Measurements from ENCODE around the gene PLA2G4F.

DNA sequence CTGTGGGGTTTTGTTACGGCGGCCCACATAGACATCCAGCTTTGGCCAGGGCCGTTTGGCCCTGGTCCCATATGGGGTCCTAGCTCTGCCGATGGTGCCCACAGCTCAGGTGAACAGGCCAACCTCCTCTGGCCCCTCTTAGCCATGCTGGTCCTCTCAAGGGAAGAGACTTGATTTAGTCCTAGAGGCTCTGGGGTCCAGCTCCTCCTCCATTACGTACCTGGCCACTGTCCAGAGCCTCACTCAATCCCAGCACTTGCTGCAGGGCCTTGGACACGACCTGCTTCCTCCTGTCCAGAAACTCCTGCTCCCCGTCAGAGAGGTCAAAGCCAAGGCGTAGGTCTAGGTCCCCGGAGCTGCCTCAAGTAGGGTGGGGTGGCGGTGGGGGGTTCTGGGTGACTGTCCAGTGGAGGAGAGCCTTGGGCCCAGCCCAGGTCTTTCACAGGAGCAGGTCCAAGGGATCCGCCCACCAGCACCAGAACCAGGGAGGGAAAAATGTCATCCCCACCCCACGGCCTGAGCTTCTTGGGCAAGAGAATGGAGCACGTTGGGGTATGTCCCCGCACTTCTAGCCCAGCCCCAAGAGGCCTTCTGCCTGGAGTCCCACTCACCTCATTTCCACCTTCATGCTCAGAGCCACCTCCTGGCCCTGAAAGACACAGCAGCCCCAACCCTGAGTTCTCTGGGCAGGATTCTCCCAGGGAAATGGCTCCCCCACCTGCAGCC is 6.8 kb downstream of the PLA2G4F start:
- TF ChIP-seq, protein P1, sequence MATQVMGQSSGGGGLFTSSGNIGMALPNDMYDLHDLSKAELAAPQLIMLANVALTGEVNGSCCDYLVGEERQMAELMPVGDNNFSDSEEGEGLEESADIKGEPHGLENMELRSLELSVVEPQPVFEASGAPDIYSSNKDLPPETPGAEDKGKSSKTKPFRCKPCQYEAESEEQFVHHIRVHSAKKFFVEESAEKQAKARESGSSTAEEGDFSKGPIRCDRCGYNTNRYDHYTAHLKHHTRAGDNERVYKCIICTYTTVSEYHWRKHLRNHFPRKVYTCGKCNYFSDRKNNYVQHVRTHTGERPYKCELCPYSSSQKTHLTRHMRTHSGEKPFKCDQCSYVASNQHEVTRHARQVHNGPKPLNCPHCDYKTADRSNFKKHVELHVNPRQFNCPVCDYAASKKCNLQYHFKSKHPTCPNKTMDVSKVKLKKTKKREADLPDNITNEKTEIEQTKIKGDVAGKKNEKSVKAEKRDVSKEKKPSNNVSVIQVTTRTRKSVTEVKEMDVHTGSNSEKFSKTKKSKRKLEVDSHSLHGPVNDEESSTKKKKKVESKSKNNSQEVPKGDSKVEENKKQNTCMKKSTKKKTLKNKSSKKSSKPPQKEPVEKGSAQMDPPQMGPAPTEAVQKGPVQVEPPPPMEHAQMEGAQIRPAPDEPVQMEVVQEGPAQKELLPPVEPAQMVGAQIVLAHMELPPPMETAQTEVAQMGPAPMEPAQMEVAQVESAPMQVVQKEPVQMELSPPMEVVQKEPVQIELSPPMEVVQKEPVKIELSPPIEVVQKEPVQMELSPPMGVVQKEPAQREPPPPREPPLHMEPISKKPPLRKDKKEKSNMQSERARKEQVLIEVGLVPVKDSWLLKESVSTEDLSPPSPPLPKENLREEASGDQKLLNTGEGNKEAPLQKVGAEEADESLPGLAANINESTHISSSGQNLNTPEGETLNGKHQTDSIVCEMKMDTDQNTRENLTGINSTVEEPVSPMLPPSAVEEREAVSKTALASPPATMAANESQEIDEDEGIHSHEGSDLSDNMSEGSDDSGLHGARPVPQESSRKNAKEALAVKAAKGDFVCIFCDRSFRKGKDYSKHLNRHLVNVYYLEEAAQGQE (IDR thresholded peaks at IDR 0.05; ENCODE audit: insufficient read depth in 1 of 2, low read depth in 2 of 2, low read length in 2 of 2) = no peak
- no peak for TF ChIP-seq POLR2AphosphoS5 (IDR thresholded peaks at IDR 0.05; ENCODE audit: low read depth, low read length)
- no peak for TF ChIP-seq TAF1 (IDR thresholded peaks at IDR 0.05; ENCODE audit: borderline replicate concordance, insufficient read depth, low read length)
- TF ChIP-seq SIN3A (IDR thresholded peaks at IDR 0.05; ENCODE audit: borderline replicate concordance, insufficient read depth, low read length) = no peak
